NB4 (cell line): ENCODE data around the gene CNOT8.

Experiments
- MYC ChIP-seq: IDR thresholded peaks from 2 replicates; pipeline ENCODE4 v1.6.1; 2011; ENCODE audit warnings: low read depth, low read length
- POLR2A ChIP-seq: IDR thresholded peaks from 2 replicates; pipeline ENCODE4 v1.6.1; 2011; ENCODE audit warnings: mild to moderate bottlenecking; ENCODE audit not compliant: insufficient read length; ENCODE audit errors: extremely low read depth
- TF ChIP-seq, protein P1 (sequence below): IDR thresholded peaks from one replicate; pipeline ENCODE4 v1.5.1; 2012; ENCODE audit warnings: low read depth, low read length
- TF ChIP-seq, protein P2 (sequence below): IDR thresholded peaks from 2 replicates; pipeline ENCODE4 v1.6.1; 2011; ENCODE audit warnings: low read depth, low read length

DNA sequence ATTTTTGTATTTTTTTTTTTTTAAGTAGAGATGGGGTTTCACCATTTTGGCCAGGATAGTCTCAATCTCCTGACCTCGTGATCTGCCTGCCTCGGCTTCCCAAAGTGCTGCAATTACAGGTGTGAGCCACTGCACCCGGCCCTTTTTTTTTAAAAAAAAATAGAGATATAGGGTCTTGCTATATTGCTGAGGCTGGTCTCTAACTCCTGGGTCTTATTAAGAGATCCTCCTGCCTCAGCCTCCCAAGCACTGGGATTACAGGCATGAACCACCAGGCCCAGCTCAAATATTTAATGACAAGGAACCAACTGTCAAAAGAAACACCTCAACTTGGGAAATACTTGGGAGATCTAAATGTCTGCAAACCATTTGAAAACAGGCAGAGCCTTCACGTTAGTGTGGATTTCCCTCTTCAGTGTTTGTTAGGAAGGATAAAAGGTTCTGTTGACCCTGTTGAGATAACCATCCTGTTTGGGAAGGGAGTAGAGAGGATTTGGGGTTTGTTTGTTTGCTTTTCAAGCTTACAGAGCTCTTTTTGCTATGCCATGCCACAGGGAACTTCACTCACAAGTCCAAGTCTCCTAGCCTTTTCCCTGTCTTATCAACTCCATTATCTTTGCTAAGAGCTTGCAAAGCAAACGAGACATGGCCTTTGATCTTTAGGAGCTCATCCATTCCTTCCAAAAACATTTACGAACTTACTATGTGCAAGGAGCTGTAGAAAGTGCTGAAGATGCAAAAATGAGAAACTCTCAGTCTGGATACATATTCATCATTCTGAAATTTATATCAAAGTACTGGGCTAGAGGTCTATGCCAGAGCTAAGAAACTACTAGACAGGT, 15.5 kb upstream of the CNOT8 start:
- TF ChIP-seq, protein P1, sequence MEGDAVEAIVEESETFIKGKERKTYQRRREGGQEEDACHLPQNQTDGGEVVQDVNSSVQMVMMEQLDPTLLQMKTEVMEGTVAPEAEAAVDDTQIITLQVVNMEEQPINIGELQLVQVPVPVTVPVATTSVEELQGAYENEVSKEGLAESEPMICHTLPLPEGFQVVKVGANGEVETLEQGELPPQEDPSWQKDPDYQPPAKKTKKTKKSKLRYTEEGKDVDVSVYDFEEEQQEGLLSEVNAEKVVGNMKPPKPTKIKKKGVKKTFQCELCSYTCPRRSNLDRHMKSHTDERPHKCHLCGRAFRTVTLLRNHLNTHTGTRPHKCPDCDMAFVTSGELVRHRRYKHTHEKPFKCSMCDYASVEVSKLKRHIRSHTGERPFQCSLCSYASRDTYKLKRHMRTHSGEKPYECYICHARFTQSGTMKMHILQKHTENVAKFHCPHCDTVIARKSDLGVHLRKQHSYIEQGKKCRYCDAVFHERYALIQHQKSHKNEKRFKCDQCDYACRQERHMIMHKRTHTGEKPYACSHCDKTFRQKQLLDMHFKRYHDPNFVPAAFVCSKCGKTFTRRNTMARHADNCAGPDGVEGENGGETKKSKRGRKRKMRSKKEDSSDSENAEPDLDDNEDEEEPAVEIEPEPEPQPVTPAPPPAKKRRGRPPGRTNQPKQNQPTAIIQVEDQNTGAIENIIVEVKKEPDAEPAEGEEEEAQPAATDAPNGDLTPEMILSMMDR: no peak
- TF ChIP-seq POLR2A (no peak), MYC (no peak)
- TF ChIP-seq, protein P2, sequence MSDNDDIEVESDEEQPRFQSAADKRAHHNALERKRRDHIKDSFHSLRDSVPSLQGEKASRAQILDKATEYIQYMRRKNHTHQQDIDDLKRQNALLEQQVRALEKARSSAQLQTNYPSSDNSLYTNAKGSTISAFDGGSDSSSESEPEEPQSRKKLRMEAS: no peak
